ENCODE data around the gene EMSY. TPM values are rescaled to one million over a fixed set of nuclear protein-coding genes. Genes with fewer than 3 reads are reported as not detected.
"Not testable (repeated sequence)": the region's sequence is repeated elsewhere in the genome, so short reads cannot be mapped to it uniquely, and the experiment has no call there.

The EMSY gene
- total RNA-seq, 6 experiments from 2014 or later, result 12.3 to 17.5 (median 15.2) TPM

DNA sequence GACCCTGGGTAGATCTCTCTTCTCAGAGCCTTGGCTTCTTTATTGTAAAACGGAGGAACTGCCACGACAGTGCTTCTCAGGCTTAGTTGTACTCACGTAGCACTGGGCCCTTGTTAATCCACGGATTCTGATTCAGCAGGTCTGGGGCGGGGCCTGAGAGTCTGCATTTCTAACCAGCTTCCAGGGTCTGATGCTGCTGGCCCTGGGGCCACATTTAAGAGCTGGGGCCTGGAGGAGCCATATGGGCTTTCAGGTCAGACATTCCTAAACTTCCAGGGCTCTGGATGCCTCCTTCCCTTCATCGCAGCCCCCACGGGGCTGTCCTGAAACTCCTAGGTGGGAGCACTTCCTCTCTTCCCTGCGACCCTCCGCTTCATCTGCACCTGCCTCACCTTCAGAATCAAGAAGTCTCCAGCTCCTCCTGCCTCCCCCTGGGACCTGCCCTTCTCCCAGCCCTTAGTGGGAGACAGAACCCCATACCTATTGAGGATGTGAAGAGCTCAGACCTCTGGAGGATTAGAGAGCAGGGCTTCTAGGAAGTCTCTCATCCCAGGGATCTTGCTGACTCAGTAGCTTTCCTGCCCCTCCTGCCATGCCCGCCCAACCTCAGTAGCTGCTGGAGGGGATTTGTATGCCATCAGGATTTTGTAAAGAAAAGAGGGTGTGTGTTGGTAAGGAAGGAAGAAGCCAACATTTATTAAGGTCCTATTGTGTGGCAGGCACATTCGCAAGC, 133.3 kb downstream of the EMSY start:
- no peaks in the 10 kb centered on the region for H3K36me3 Mint-ChIP-seq (ENCODE audit: low read depth)

DNA sequence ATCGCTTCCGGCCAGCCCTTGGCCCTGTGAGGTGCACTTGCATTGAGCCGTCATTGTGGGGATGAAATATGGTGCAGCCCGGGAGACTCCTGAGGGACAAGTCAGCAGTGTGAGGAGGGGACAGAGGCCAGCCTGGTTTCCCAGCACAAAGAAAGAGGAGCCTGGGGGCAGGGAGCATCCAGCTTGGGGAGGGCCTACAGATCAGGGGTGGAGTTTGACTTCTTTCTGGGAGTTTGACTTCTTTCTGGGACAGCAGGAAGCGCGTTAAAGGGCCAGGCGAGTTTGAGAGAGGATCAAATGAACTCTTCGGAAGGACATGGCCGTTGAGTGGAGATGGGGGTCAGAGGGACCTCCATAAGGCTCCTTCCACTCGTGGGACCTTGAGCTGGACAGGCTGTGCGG, 133.8 kb downstream of the EMSY start:
- H3K27me3 Mint-ChIP-seq (ENCODE audit: insufficient read depth), result no peaks in the 10 kb centered on the region; the same call in none of the 2 replicates
- no peak for DNase-seq
- no peak overlapping the region for H3K4me3 Mint-ChIP-seq
- H3K36me3 Mint-ChIP-seq (ENCODE audit: low read depth), result no peaks in the 10 kb centered on the region
- H3K9me3 Mint-ChIP-seq, result no peaks in the 10 kb centered on the region
- H3K4me1 Mint-ChIP-seq (ENCODE audit: low read depth), result peaks cover 53% of the 10 kb centered on the region
- no peak overlapping the region for H3K27ac Mint-ChIP-seq
- TF ChIP-seq, protein P1, sequence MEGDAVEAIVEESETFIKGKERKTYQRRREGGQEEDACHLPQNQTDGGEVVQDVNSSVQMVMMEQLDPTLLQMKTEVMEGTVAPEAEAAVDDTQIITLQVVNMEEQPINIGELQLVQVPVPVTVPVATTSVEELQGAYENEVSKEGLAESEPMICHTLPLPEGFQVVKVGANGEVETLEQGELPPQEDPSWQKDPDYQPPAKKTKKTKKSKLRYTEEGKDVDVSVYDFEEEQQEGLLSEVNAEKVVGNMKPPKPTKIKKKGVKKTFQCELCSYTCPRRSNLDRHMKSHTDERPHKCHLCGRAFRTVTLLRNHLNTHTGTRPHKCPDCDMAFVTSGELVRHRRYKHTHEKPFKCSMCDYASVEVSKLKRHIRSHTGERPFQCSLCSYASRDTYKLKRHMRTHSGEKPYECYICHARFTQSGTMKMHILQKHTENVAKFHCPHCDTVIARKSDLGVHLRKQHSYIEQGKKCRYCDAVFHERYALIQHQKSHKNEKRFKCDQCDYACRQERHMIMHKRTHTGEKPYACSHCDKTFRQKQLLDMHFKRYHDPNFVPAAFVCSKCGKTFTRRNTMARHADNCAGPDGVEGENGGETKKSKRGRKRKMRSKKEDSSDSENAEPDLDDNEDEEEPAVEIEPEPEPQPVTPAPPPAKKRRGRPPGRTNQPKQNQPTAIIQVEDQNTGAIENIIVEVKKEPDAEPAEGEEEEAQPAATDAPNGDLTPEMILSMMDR (IDR thresholded peaks at IDR 0.05), result no peak

More for the DNA sequence above, 133.3 kb downstream of the EMSY start:
- H3K4me3 Mint-ChIP-seq, result peak overlapping the region; percentile 21; the same call in 1 of the 2 replicates
- TF ChIP-seq, protein P1 (IDR thresholded peaks at IDR 0.05), result no peak
- H3K4me1 Mint-ChIP-seq (ENCODE audit: low read depth), result peaks cover 59% of the 10 kb centered on the region
- no peak for DNase-seq
- no peaks in the 10 kb centered on the region for H3K9me3 Mint-ChIP-seq
- peak overlapping the region; percentile 90; the same call in 1 of the 2 replicates for H3K27ac Mint-ChIP-seq
- no peaks in the 10 kb centered on the region; the same call in none of the 2 replicates for H3K27me3 Mint-ChIP-seq (ENCODE audit: insufficient read depth)

DNA sequence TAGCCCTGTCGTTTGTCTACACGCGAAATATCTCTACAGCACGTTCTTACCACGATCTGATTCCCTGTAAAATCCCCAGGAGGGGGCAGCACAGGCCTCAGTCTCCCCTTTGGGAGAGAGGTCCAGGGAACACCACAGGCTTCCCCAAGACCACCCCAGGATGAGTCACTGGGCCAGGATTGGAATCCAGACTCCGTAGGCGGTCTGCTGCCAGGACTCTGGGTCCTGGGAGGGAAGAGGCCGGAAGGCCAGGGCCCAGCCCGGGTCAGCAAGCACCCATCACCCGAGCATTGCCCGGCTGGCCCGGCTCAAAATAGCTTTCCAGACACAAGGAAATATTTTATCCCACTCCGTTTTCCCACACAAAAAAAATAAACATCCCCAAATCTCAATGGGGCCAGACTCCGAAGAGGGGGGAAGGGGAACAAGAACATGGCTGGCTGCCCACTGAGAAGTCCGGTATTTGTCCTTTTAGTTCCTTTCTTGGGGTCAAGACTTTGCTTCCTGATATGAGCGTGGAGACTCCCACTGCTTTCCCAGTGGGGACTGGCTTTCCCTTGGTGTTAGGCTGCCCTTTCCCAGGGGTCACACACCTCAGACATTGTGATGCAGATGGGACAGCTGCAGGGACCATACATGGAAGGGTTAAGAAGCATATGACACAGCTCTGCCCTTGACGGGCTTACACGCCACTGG, 134.4 kb downstream of the EMSY start:
- Mint-ChIP-seq H3K27me3 (ENCODE audit: insufficient read depth) (no peaks in the 10 kb centered on the region; the same call in none of the 2 replicates), H3K4me3 (no peak overlapping the region), H3K4me1 (ENCODE audit: low read depth) (peaks cover 48% of the 10 kb centered on the region), H3K9me3 (no peaks in the 10 kb centered on the region), H3K36me3 (ENCODE audit: low read depth) (no peaks in the 10 kb centered on the region), H3K27ac (no peak overlapping the region)
- no peak for DNase-seq
- TF ChIP-seq, protein P1 (IDR thresholded peaks at IDR 0.05), result peak; percentile 44

DNA sequence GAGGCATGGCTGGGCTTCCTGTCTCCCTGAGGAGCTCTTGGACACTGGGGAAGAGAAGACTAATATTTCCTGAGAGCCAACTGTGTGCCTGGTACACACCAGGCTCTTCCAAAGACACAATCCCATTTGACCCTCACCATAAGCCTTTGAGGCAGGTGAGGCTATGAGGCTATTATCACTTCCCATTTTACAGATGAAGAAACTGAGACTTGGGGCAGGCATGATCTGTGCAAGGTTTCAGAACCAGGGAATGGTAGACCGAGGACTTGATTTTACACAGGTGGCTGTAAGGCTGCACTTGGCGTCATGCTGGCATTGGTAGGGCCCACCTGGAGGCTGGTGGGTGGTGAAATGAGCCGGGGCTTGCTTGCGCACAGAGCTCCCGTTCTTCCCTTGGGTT, 134.9 kb downstream of the EMSY start:
- TF ChIP-seq, protein P1 (IDR thresholded peaks at IDR 0.05), result no peak
- no peaks in the 10 kb centered on the region for H3K36me3 Mint-ChIP-seq (ENCODE audit: low read depth)
- no peak overlapping the region for H3K27ac Mint-ChIP-seq
- peaks cover 42% of the 10 kb centered on the region for H3K4me1 Mint-ChIP-seq (ENCODE audit: low read depth)
- no peak for DNase-seq
- H3K27me3 Mint-ChIP-seq (ENCODE audit: insufficient read depth), result no peaks in the 10 kb centered on the region; the same call in none of the 2 replicates
- H3K4me3 Mint-ChIP-seq, result no peak overlapping the region
- H3K9me3 Mint-ChIP-seq, result no peaks in the 10 kb centered on the region

DNA sequence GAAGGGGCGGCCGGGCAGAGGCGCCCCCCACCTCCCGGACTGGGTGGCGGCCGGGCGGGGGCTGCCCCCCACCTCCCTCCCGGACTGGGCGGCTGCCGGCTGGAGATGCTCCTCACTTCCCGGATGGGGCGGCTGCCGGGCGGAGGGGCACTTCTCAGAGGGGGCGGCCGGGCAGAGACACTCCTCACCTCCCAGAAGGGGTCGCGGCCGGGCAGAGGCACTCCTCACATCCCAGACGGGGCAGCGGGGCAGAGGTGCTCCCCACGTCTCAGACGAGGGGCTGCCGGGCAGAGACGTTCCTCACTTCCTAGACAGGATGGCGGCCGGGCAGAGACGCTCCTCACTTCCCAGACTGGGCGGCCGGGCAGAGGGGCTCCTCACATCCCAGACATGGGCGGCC, 137.7 kb downstream of the EMSY start:
- not testable (repeated sequence) for H3K36me3 Mint-ChIP-seq (ENCODE audit: low read depth); H3K27ac Mint-ChIP-seq; DNase-seq; H3K27me3 Mint-ChIP-seq (ENCODE audit: insufficient read depth); H3K4me3 Mint-ChIP-seq; H3K9me3 Mint-ChIP-seq
- peaks cover 20% of the 10 kb centered on the region for H3K4me1 Mint-ChIP-seq (ENCODE audit: low read depth)

All from HFFc6 (cell line).